Spleen (tissue), 7 donors: ENCODE data around the gene ADAM19.

Source experiments
- POLR2A ChIP-seq, 3 donors: fragments of 450-650 bp; IDR thresholded peaks; one replicate each; pipeline ENCODE4 v1.5.1; 2017; ENCODE audit warnings: antibody characterized with exemption in 3 of 3, mild to moderate bottlenecking in 1 of 3
- POLR2AphosphoS5 ChIP-seq, 3 donors: sonication (generic); formaldehyde crosslinking; IDR thresholded peaks; one replicate each; pipeline ENCODE4 v1.5.1; 2017; ENCODE audit warnings: antibody characterized with exemption in 3 of 3
- TF ChIP-seq, protein P1 (sequence below), 11 experiments: fragments of 200-600 bp in 7 of 11; fragments of 450-650 bp in 4 of 11; sonication (generic) in 4 of 11; IDR thresholded peaks in 8 of 11; conservative IDR thresholded peaks in 3 of 11; 1 replicate in 7 of 11; 2 replicates in 4 of 11; pipeline versions ENCODE4 v1.4.0 to v1.8.0; 2016 to 2021; ENCODE audit warnings: antibody characterized with exemption in 11 of 11, inconsistent platforms in 4 of 11, mild to moderate bottlenecking in 1 of 11
- donor health status: DM: no; HTN: no; CAD: no; lungs with moderate emphysema.
- donor health status: DM: no; HTN: no; CAD: no.
- donor health status: DM: no; HTN: no; CAD: no.

DNA sequence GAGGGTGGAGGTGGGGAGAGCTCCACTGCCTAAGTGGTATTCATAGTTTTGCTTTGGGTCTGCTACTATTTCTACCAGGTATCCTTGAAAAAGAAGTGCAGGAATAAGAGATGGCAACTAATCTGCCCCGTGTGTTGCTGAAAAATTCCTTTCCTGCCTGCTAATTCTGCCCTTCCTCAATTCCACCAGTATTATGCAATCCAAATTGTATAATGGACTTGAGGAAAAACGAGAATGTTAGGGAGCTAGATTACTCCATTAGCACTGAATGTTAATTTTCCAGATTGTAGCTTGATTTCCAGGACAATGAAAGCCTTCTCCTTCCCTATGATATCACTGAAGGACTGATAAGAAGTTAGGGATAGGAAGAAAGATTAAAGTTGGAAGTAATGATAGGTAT is 16.9 kb downstream of the ADAM19 start:
- TF ChIP-seq, protein P1, sequence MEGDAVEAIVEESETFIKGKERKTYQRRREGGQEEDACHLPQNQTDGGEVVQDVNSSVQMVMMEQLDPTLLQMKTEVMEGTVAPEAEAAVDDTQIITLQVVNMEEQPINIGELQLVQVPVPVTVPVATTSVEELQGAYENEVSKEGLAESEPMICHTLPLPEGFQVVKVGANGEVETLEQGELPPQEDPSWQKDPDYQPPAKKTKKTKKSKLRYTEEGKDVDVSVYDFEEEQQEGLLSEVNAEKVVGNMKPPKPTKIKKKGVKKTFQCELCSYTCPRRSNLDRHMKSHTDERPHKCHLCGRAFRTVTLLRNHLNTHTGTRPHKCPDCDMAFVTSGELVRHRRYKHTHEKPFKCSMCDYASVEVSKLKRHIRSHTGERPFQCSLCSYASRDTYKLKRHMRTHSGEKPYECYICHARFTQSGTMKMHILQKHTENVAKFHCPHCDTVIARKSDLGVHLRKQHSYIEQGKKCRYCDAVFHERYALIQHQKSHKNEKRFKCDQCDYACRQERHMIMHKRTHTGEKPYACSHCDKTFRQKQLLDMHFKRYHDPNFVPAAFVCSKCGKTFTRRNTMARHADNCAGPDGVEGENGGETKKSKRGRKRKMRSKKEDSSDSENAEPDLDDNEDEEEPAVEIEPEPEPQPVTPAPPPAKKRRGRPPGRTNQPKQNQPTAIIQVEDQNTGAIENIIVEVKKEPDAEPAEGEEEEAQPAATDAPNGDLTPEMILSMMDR (IDR thresholded peaks at IDR 0.05 in 8 of 11, conservative IDR thresholded peaks at IDR 0.05 in 3 of 11): no peak
- no peak for TF ChIP-seq POLR2AphosphoS5 (IDR thresholded peaks at IDR 0.05)
- no peak for TF ChIP-seq POLR2A (IDR thresholded peaks at IDR 0.05)
